Activated T-cell treated with anti-CD3 and anti-CD28 coated beads, Interleukin-2, amount 50 U/mL, for 4 hours (primary cell): ENCODE results near the gene CLIC6. TPM values are rescaled to one million over a fixed set of nuclear protein-coding genes. Genes with fewer than 3 reads are reported as not detected.

Experiments
- total RNA-seq, 3 donors: library from RNA; stranded (reverse); gene quantifications; one replicate each; pipeline ENCODE4 v1.2.1, GENCODE V29; 2021

The CLIC6 gene
- total RNA-seq, 3 donors from 2014 or later: 0.11 to 0.38 (median 0.13) TPM

Other genes with a start within 250 kb of the CLIC6 start
- not detected for gene SMIM34, start 245.0 kb upstream of the CLIC6 start, total RNA-seq
- under 1 TPM; 0.22 to 0.26 (median 0.25) TPM for gene KCNE1, start 156.8 kb upstream of the CLIC6 start, total RNA-seq
- 10 to 100 TPM; 13.2 to 17.3 (median 17.3) TPM for gene RCAN1, start 53.9 kb upstream of the CLIC6 start, total RNA-seq